K562 (cell line): ENCODE data around the gene DOCK7. TPM values are rescaled to one million over a fixed set of nuclear protein-coding genes. Genes with fewer than 3 reads are reported as not detected.

Experiments
- ATAC-seq: fragments of 200-7000 bp; cut with Tn5 transposase; 3 replicates; pipeline ENCODE4 v1.9.1; 2020; ENCODE audit warnings: moderate library complexity
- BruUV-seq: library from RNA; stranded (reverse); fragments of 400-500 nt; replicated peaks from 2 replicates; lab custom pipeline; 2021; lab: Mats Ljungman, UMichigan
- CTCF ChIA-PET: fragments of 300-600 bp; formaldehyde crosslinking; extraction: SDS; loops from one replicate; lab custom pipeline; 2021; ENCODE audit warnings: low intra/inter-chr PET ratio; lab: Yijun Ruan, JAX
- POLR2A ChIA-PET: fragments of 300-600, 350-650 bp; sonication (Branson Sonifier 250); formaldehyde crosslinking; extraction: SDS; loops from one replicate; lab custom pipeline; 2021; ENCODE audit warnings: antibody characterized with exemption, inconsistent platforms; lab: Yijun Ruan, JAX
- DNase-seq, 4 experiments: peaks; one replicate each; pipeline versions ENCODE4 v3.0.0 to v3.0.0-alpha.2; 2011 to 2018; ENCODE audit warnings: low spot score in 3 of 4, mixed read lengths in 3 of 4; ENCODE audit errors: extremely low read depth in 1 of 4
- FAIRE-seq: peaks from 2 replicates; lab custom pipeline; 2011; peaks lifted over from hg19 to GRCh38; lab: Jason Lieb, UNC
- H2AFZ ChIP-seq: 2 replicates; pipeline ENCODE4 v1.6.0; 2011; ENCODE audit warnings: low read depth, low read length, control low read depth, inconsistent platforms
- H3K27ac ChIP-seq: fragments of 200-600 bp; 3 replicates; pipeline ENCODE4 v1.8.0; 2011; ENCODE audit warnings: low read depth, mild to moderate bottlenecking, control low read depth, inconsistent platforms, low read length, moderate library complexity, mixed read lengths; ENCODE audit errors: extremely low read depth
- H3K27me3 ChIP-seq, 2 experiments: fragments of 300-600 bp in 1 of 2; 2 replicates in 1 of 2; 3 replicates in 1 of 2; pipeline versions ENCODE4 v1.6.0 to v1.8.0; 2011; ENCODE audit warnings: inconsistent platforms in 2 of 2, low read length in 2 of 2, mild to moderate bottlenecking in 1 of 2, mixed read lengths in 1 of 2, moderate library complexity in 1 of 2; ENCODE audit not compliant: control insufficient read depth in 2 of 2, insufficient read depth in 2 of 2
- H3K36me3 ChIP-seq: fragments of 300-600 bp; 3 replicates; pipeline ENCODE4 v1.8.0; 2011; ENCODE audit warnings: mild to moderate bottlenecking, low read length, inconsistent platforms; ENCODE audit not compliant: control insufficient read depth, insufficient read depth
- H3K4me1 ChIP-seq, 2 experiments: fragments of 200-600 bp in 1 of 2; replicated peaks in 1 of 2; 2 replicates in 1 of 2; 3 replicates in 1 of 2; pipeline versions ENCODE4 v1.5.1 to v1.8.0; 2011; ENCODE audit warnings: inconsistent platforms in 2 of 2, low read length in 2 of 2, mild to moderate bottlenecking in 1 of 2, mixed read lengths in 1 of 2, moderate library complexity in 1 of 2; ENCODE audit not compliant: control insufficient read depth in 2 of 2, insufficient read depth in 2 of 2
- H3K4me2 ChIP-seq: 2 replicates; pipeline ENCODE4 v1.6.1; 2011; ENCODE audit warnings: low read length, control low read depth, inconsistent platforms, mixed read lengths; ENCODE audit not compliant: insufficient read depth
- H3K4me3 ChIP-seq: fragments of 200-600 bp; sonication (generic), shearing (Covaris generic); 2 replicates; pipeline ENCODE4 v1.5.1; 2016; ENCODE audit warnings: control low read depth, inconsistent platforms
- H3K79me2 ChIP-seq: fragments of 200-600 bp; 3 replicates; pipeline ENCODE4 v1.8.0; 2011; ENCODE audit warnings: low read length, inconsistent platforms; ENCODE audit not compliant: control insufficient read depth, insufficient read depth
- H3K9ac ChIP-seq, 2 experiments: 2 replicates each; pipeline versions ENCODE4 v1.6.0 to v1.6.1; 2011; ENCODE audit warnings: low read depth in 2 of 2, low read length in 2 of 2, control low read depth in 1 of 2, inconsistent platforms in 1 of 2, mild to moderate bottlenecking in 1 of 2, mixed read lengths in 1 of 2; ENCODE audit not compliant: insufficient read depth in 1 of 2
- H3K9me1 ChIP-seq: one replicate; pipeline ENCODE4 v1.6.0; 2011; ENCODE audit warnings: inconsistent platforms, mild to moderate bottlenecking, low read length, moderate library complexity; ENCODE audit not compliant: control insufficient read depth, insufficient read depth
- H3K9me3 ChIP-seq: replicated peaks from 2 replicates; pipeline ENCODE4 v1.5.1; 2011; ENCODE audit warnings: low read depth, low read length, inconsistent platforms; ENCODE audit not compliant: control insufficient read depth, insufficient read depth
- H4K20me1 ChIP-seq: replicated peaks from 2 replicates; pipeline ENCODE4 v1.6.1; 2011; ENCODE audit warnings: low read length, inconsistent platforms, mixed read lengths; ENCODE audit not compliant: control insufficient read depth, insufficient read depth
- C11orf30 ChIP-seq: fragments of 450-650 bp; IDR thresholded peaks from 2 replicates; pipeline ENCODE4 v1.6.1; 2016; ENCODE audit warnings: low read depth, mild to moderate bottlenecking
- CBX5 ChIP-seq: IDR thresholded peaks from 2 replicates; pipeline ENCODE4 v1.6.1; 2014; ENCODE audit warnings: low read depth, borderline replicate concordance
- LCOR ChIP-seq: sonication (generic); formaldehyde crosslinking; IDR thresholded peaks from 2 replicates; pipeline ENCODE4 v1.8.0; 2022; ENCODE audit warnings: mild to moderate bottlenecking, missing genetic modification reagents
- NCOA4 ChIP-seq: fragments of 450-650 bp; IDR thresholded peaks from 2 replicates; pipeline ENCODE4 v1.6.1; 2018; ENCODE audit warnings: mild to moderate bottlenecking; ENCODE audit not compliant: partially characterized antibody
- PTBP1 ChIP-seq: fragments of 200-400 bp; formaldehyde crosslinking; IDR thresholded peaks from 2 replicates; pipeline ENCODE4 v1.6.1; 2017; ENCODE audit warnings: low read depth, low read length
- ZNF140 ChIP-seq: fragments of 250-450 bp; sonication (Bioruptor Pico); IDR thresholded peaks from 2 replicates; pipeline ENCODE4 v1.8.0; 2021; ENCODE audit warnings: moderate library complexity, mild to moderate bottlenecking, inconsistent platforms
- WGBS: fragments of 100-300 bp; shearing (Covaris generic); methylation state at CpG from one replicate; pipeline ENCODE4 v1.1.6; 2016; ENCODE audit warnings: low coverage, mixed read lengths; ENCODE audit not compliant: insufficient coverage; ENCODE audit errors: missing lambda C conversion rate; 5-methylcytosine and 5-hydroxymethylcytosine counted together
- in situ Hi-C: fragments of 300-500 bp; cut with MboI; formaldehyde crosslinking; loops from 4 replicates; pipeline ENCODE4 v1.15.0; 2018; ENCODE audit warnings: inconsistent platforms, mixed read lengths
- intact Hi-C: fragments of 100-400 bp; cut with micrococcal nuclease; formaldehyde crosslinking; loops from 2 replicates; pipeline ENCODE4 v1.14.2; 2022
- polyA plus RNA-seq, 8 experiments: library from polyadenylated mRNA; depleted of rRNA in 4 of 8; stranded (reverse) in 5 of 8; unstranded in 3 of 8; fragments of >200 nt; fragmentation: Nextera tagmentation in 2 of 8; fragmentation: Illumina TruSeq in 1 of 8; extraction: Ambion mirVana in 2 of 8; extraction: Trizol in 1 of 8; gene quantifications; 2 replicates each; pipeline versions ENCODE4 v1.2.1 to v1.2.3, GENCODE V29; 2011 to 2014; ENCODE audit warnings: inconsistent platforms in 1 of 8, missing spikeins in 1 of 8
- total RNA-seq, 7 experiments: library from RNA; depleted of rRNA in 6 of 7; stranded (reverse); fragments of >200 nt in 6 of 7; fragmentation: Illumina TruSeq in 2 of 7; extraction: Trizol in 2 of 7; gene quantifications; 2 replicates each; pipeline versions ENCODE4 v1.2.1 to v1.2.3, GENCODE V29; 2011 to 2021; ENCODE audit warnings: low replicate concordance in 1 of 7
- TF ChIP-seq, protein P1 (sequence below), 2 experiments: fragments of 450-650 bp in 1 of 2; sonication (generic) in 1 of 2; formaldehyde crosslinking; conservative IDR thresholded peaks; 2 replicates each; pipeline versions ENCODE4 v1.4.0 to v1.8.1; 2020 to 2022; ENCODE audit warnings: mild to moderate bottlenecking in 1 of 2, missing genetic modification reagents in 1 of 2
- TF ChIP-seq, protein P2 (sequence below): IDR thresholded peaks from 2 replicates; pipeline ENCODE4 v1.6.1; 2016; ENCODE audit warnings: missing genetic modification characterization, missing compliant biosample characterization
- TF ChIP-seq, protein P3 (sequence below): fragments of 450-650 bp; formaldehyde crosslinking; IDR thresholded peaks from 2 replicates; pipeline ENCODE4 v1.4.0; 2022; ENCODE audit warnings: missing genetic modification characterization
- TF ChIP-seq, protein P4 (sequence below): fragments of 250-450 bp; sonication (Bioruptor Pico); IDR thresholded peaks from 2 replicates; pipeline ENCODE4 v1.5.0; 2021
- TF ChIP-seq, protein P5 (sequence below): fragments of 450-650 bp; IDR thresholded peaks from one replicate; pipeline ENCODE4 v1.6.1; 2018; ENCODE audit warnings: mild to moderate bottlenecking, moderate library complexity; ENCODE audit not compliant: partially characterized antibody
- TF ChIP-seq, protein P6 (sequence below): sonication (generic); formaldehyde crosslinking; IDR thresholded peaks from 2 replicates; pipeline ENCODE4 v1.9.0; 2022; ENCODE audit warnings: mild to moderate bottlenecking, missing genetic modification reagents

The DOCK7 gene
- total and polyA plus RNA-seq, 9 of the 15 experiments (the other 6 are each of a cell fraction or from before 2014, with no cell fraction given), result 4.9 to 35.1 (median 12.6) TPM

DNA sequence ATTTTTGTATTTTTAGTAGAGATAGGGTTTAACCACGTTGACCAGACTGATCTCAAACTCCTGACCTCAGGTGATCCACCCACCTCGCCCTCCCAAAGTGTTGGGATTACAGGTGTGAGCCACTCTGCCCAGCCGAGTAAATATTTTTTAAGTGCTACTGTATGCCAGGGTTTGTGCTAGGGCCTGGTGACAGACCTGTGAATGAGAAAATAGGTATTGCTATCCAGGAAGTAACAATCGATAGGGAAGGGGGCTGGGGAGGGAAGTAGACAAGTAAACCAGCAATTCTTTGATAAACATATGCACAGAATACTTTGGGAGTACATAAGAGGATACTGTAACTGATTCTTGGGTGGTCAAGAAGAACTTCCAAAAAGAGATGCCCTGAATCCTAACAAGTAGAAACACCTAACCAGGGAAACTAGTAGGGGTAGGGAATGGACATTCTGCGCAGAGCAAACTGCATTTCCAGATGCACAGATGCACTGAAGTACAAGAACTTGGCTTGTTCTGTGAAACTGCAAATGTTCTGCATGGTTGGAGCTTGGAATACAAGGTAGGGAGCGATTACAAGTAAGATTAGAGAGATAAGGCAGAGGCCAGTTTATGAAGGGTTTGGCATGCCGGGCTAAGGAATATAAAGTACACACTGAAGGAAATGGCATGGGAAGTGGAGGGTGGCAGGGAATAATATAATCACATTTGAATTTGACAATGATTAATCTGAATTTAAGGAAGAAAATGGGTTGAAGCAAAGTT lies 19.0 kb upstream of the DOCK7 start:
- Histone ChIP-seq H4K20me1 (no peaks in the 10 kb centered on the region), H3K79me2 (no peaks in the 10 kb centered on the region), H3K4me3 (no peak overlapping the region), H3K27ac (no peak overlapping the region), H2AFZ (no peak overlapping the region), H3K4me1 (0 out of 5 replicates have a peak, but pooled peaks cover 0 to 2% of the 10 kb centered on the region in 2 experiments), H3K36me3 (no peaks in the 10 kb centered on the region), H3K9me1 (no peaks in the 10 kb centered on the region), H3K9ac (no peak overlapping the region), H3K27me3 (no peaks in the 10 kb centered on the region; a peak in 1 of 5 replicates), H3K4me2 (no peak overlapping the region), H3K9me3 (no peaks in the 10 kb centered on the region)
- BruUV-seq, result no TSS peak
- CTCF ChIA-PET, result no interaction called here
- DNase-seq, result no peak
- no peak for ATAC-seq
- intact Hi-C loops, result no loop called here
- in situ Hi-C loops, result no loop called here
- POLR2A ChIA-PET, result no interaction called here
- 9% methylated on average over 7 of the region's 7 CpGs for WGBS
- no peak for FAIRE-seq
- TF ChIP-seq, protein P1, sequence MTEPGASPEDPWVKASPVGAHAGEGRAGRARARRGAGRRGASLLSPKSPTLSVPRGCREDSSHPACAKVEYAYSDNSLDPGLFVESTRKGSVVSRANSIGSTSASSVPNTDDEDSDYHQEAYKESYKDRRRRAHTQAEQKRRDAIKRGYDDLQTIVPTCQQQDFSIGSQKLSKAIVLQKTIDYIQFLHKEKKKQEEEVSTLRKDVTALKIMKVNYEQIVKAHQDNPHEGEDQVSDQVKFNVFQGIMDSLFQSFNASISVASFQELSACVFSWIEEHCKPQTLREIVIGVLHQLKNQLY (CRISPR knock-in tag; conservative IDR thresholded peaks at IDR 0.05), result no peak
- TF ChIP-seq, protein P2, sequence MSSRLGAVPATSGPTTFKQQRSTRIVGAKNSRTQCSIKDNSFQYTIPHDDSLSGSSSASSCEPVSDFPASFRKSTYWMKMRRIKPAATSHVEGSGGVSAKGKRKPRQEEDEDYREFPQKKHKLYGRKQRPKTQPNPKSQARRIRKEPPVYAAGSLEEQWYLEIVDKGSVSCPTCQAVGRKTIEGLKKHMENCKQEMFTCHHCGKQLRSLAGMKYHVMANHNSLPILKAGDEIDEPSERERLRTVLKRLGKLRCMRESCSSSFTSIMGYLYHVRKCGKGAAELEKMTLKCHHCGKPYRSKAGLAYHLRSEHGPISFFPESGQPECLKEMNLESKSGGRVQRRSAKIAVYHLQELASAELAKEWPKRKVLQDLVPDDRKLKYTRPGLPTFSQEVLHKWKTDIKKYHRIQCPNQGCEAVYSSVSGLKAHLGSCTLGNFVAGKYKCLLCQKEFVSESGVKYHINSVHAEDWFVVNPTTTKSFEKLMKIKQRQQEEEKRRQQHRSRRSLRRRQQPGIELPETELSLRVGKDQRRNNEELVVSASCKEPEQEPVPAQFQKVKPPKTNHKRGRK (tag), result no peak
- TF ChIP-seq, protein P3, sequence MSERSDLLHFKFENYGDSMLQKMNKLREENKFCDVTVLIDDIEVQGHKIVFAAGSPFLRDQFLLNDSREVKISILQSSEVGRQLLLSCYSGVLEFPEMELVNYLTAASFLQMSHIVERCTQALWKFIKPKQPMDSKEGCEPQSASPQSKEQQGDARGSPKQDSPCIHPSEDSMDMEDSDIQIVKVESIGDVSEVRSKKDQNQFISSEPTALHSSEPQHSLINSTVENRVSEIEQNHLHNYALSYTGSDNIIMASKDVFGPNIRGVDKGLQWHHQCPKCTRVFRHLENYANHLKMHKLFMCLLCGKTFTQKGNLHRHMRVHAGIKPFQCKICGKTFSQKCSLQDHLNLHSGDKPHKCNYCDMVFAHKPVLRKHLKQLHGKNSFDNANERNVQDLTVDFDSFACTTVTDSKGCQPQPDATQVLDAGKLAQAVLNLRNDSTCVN (CRISPR knock-in tag), result no peak
- TF ChIP-seq ZNF140 (CRISPR knock-in tag), result no peak
- TF ChIP-seq LCOR (CRISPR knock-in tag), result no peak
- TF ChIP-seq, protein P4, sequence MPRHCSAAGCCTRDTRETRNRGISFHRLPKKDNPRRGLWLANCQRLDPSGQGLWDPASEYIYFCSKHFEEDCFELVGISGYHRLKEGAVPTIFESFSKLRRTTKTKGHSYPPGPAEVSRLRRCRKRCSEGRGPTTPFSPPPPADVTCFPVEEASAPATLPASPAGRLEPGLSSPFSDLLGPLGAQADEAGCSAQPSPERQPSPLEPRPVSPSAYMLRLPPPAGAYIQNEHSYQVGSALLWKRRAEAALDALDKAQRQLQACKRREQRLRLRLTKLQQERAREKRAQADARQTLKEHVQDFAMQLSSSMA (CRISPR knock-in tag), result no peak
- TF ChIP-seq NCOA4, result no peak
- no peak for TF ChIP-seq PTBP1
- no peak for TF ChIP-seq C11orf30
- TF ChIP-seq, protein P5, sequence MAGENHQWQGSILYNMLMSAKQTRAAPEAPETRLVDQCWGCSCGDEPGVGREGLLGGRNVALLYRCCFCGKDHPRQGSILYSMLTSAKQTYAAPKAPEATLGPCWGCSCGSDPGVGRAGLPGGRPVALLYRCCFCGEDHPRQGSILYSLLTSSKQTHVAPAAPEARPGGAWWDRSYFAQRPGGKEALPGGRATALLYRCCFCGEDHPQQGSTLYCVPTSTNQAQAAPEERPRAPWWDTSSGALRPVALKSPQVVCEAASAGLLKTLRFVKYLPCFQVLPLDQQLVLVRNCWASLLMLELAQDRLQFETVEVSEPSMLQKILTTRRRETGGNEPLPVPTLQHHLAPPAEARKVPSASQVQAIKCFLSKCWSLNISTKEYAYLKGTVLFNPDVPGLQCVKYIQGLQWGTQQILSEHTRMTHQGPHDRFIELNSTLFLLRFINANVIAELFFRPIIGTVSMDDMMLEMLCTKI, result no peak
- TF ChIP-seq CBX5, result no peak
- TF ChIP-seq, protein P6, sequence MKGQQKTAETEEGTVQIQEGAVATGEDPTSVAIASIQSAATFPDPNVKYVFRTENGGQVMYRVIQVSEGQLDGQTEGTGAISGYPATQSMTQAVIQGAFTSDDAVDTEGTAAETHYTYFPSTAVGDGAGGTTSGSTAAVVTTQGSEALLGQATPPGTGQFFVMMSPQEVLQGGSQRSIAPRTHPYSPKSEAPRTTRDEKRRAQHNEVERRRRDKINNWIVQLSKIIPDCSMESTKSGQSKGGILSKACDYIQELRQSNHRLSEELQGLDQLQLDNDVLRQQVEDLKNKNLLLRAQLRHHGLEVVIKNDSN, result no peak
